Glutamatergic neuron (in vitro differentiated cells): ENCODE data around the gene EIF3K. TPM values are rescaled to one million over a fixed set of nuclear protein-coding genes. Genes with fewer than 3 reads are reported as not detected.

ENCODE experiments used
- DNase-seq: peaks from one replicate; pipeline ENCODE4 v3.0.0; 2022
- H3K27ac Mint-ChIP-seq: one replicate; pipeline ENCODE4 v1.8.0; 2020; ENCODE audit warnings: mild to moderate bottlenecking, mixed read lengths, inconsistent platforms; ENCODE audit not compliant: unreplicated experiment
- H3K27me3 Mint-ChIP-seq: one replicate; pipeline ENCODE4 v1.8.0; 2020; ENCODE audit warnings: mild to moderate bottlenecking, moderate library complexity, mixed read lengths, inconsistent platforms; ENCODE audit not compliant: unreplicated experiment
- H3K36me3 Mint-ChIP-seq: one replicate; pipeline ENCODE4 v1.8.0; 2020; ENCODE audit warnings: mild to moderate bottlenecking, mixed read lengths, inconsistent platforms; ENCODE audit not compliant: unreplicated experiment
- H3K4me1 Mint-ChIP-seq: one replicate; pipeline ENCODE4 v1.8.0; 2020; ENCODE audit warnings: mild to moderate bottlenecking, low read depth, mixed read lengths, inconsistent platforms; ENCODE audit not compliant: unreplicated experiment
- H3K4me3 Mint-ChIP-seq: one replicate; pipeline ENCODE4 v1.8.0; 2020; ENCODE audit warnings: mild to moderate bottlenecking, mixed read lengths, inconsistent platforms; ENCODE audit not compliant: unreplicated experiment
- H3K9me3 Mint-ChIP-seq: one replicate; pipeline ENCODE4 v1.8.0; 2020; ENCODE audit warnings: mild to moderate bottlenecking, moderate library complexity, mixed read lengths, inconsistent platforms; ENCODE audit not compliant: unreplicated experiment
- total RNA-seq: library from RNA; stranded (reverse); fragmentation: NEBNext Ultra II Directional; extraction: Animal tissue kit (Norgen Biotek cat#: 25700); gene quantifications from one replicate; pipeline ENCODE4 v1.2.1, GENCODE V29; 2021; ENCODE audit not compliant: unreplicated experiment
- TF ChIP-seq, protein P1 (sequence below): fragments of 200-600 bp; sonication (generic); IDR thresholded peaks from one replicate; pipeline ENCODE4 v1.5.0; 2021; ENCODE audit not compliant: partially characterized antibody, unreplicated experiment

Gene EIF3K
- total RNA-seq, 1 donor from 2014 or later: 247 TPM

GRCh38 chr19:38617764-38618589 is 1.0 kb upstream of the EIF3K start, which contains the start of gene MAP4K1:
Gene MAP4K1, minus strand, starts transcription at chr19:38617953. Its CDS starts 58 bp downstream, at chr19:38617895.
- TF ChIP-seq, protein P1, sequence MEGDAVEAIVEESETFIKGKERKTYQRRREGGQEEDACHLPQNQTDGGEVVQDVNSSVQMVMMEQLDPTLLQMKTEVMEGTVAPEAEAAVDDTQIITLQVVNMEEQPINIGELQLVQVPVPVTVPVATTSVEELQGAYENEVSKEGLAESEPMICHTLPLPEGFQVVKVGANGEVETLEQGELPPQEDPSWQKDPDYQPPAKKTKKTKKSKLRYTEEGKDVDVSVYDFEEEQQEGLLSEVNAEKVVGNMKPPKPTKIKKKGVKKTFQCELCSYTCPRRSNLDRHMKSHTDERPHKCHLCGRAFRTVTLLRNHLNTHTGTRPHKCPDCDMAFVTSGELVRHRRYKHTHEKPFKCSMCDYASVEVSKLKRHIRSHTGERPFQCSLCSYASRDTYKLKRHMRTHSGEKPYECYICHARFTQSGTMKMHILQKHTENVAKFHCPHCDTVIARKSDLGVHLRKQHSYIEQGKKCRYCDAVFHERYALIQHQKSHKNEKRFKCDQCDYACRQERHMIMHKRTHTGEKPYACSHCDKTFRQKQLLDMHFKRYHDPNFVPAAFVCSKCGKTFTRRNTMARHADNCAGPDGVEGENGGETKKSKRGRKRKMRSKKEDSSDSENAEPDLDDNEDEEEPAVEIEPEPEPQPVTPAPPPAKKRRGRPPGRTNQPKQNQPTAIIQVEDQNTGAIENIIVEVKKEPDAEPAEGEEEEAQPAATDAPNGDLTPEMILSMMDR: no peak
- no peak for DNase-seq
- Mint-ChIP-seq H3K4me3 (peak within 1 kb of the TSS; percentile 100), H3K9me3 (peaks cover 8% of the 10 kb centered on the region), H3K36me3 (no peaks in the 10 kb centered on the region), H3K4me1 (peaks cover 4% of the 10 kb centered on the region), H3K27ac (peak within 1 kb of the TSS; percentile 98), H3K27me3 (peaks cover 11% of the 10 kb centered on the region)

DNA sequence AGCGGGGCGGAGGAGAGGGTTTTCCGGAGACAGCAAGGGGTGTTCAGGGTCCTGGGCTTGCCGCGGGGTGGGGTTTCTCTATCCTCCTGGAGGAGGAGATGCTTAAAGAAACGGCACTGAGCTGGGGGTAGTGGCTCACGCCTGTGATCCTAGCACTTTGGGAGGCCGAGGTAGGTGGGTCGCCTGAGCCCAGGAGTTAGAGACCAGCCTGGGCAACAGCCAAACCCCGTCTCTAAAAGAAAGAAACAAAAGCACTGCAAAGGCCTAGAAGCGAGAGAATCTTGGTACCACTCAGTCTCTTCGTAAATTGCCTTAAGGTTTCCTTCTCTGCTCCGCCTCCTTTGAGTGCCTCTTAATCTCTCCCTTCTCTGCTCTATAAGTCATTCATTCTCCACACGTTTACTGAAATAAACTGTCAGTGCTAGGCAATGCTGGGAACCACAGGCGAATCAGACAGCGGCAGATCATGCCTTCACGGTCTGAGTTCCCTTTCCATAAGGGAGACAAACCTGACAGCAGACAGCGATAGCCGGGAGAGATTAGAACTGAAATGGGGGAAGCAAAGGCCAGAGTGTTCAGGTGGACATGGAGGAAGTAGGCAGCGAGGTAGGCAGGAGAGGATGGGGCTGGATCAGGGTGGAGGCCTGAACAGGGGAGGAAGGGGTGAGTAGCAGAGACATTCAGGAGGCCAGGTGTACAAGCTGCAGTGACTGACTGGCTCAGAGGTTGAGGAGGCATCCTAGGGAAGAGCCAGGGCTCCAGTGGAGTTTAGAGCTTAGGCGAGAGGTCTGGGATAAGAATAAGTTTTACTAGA is 580 bp downstream of the EIF3K start:
- Mint-ChIP-seq H3K27ac (peak overlapping the region; percentile 98), H3K4me3 (peak overlapping the region; percentile 100), H3K36me3 (no peaks in the 10 kb centered on the region)

GRCh38 chr19:38624822-38625221 is 5.8 kb downstream of the EIF3K start:
- H3K4me3 Mint-ChIP-seq: no peak overlapping the region
- H3K36me3 Mint-ChIP-seq: no peaks in the 10 kb centered on the region
- H3K27me3 Mint-ChIP-seq: peaks cover 2% of the 10 kb centered on the region
- H3K4me1 Mint-ChIP-seq: peaks cover under 1% of the 10 kb centered on the region
- TF ChIP-seq, protein P1: no peak
- H3K9me3 Mint-ChIP-seq: no peaks in the 10 kb centered on the region
- DNase-seq: no peak
- H3K27ac Mint-ChIP-seq: no peak overlapping the region

More for the DNA sequence above, 580 bp downstream of the EIF3K start:
- H3K27me3 Mint-ChIP-seq: peaks cover 11% of the 10 kb centered on the region
- peaks cover 5% of the 10 kb centered on the region for H3K9me3 Mint-ChIP-seq
- TF ChIP-seq, protein P1: no peak
- H3K4me1 Mint-ChIP-seq: peaks cover 4% of the 10 kb centered on the region
- no peak for DNase-seq

- Mint-ChIP-seq H3K27me3 (peaks cover 7% of the 10 kb centered on the region), H3K36me3 (no peaks in the 10 kb centered on the region), H3K4me1 (no peaks in the 10 kb centered on the region), H3K27ac (no peak overlapping the region), H3K4me3 (no peak overlapping the region), H3K9me3 (no peaks in the 10 kb centered on the region)
- DNase-seq: no peak
- TF ChIP-seq, protein P1: no peak
Measured at GRCh38 chr19:38626401-38626800, 7.4 kb downstream of the EIF3K start.
